GM21576 (cell line): ENCODE results near the gene PODN.

Source experiments
- ATAC-seq: cut with Tn5 transposase; IDR thresholded peaks from one replicate; pipeline ENCODE4 v1.9.1; 2021; ENCODE audit warnings: mild to moderate bottlenecking, moderate library complexity; ENCODE audit not compliant: unreplicated experiment

The PODN gene, protein sequence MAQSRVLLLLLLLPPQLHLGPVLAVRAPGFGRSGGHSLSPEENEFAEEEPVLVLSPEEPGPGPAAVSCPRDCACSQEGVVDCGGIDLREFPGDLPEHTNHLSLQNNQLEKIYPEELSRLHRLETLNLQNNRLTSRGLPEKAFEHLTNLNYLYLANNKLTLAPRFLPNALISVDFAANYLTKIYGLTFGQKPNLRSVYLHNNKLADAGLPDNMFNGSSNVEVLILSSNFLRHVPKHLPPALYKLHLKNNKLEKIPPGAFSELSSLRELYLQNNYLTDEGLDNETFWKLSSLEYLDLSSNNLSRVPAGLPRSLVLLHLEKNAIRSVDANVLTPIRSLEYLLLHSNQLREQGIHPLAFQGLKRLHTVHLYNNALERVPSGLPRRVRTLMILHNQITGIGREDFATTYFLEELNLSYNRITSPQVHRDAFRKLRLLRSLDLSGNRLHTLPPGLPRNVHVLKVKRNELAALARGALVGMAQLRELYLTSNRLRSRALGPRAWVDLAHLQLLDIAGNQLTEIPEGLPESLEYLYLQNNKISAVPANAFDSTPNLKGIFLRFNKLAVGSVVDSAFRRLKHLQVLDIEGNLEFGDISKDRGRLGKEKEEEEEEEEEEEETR

DNA sequence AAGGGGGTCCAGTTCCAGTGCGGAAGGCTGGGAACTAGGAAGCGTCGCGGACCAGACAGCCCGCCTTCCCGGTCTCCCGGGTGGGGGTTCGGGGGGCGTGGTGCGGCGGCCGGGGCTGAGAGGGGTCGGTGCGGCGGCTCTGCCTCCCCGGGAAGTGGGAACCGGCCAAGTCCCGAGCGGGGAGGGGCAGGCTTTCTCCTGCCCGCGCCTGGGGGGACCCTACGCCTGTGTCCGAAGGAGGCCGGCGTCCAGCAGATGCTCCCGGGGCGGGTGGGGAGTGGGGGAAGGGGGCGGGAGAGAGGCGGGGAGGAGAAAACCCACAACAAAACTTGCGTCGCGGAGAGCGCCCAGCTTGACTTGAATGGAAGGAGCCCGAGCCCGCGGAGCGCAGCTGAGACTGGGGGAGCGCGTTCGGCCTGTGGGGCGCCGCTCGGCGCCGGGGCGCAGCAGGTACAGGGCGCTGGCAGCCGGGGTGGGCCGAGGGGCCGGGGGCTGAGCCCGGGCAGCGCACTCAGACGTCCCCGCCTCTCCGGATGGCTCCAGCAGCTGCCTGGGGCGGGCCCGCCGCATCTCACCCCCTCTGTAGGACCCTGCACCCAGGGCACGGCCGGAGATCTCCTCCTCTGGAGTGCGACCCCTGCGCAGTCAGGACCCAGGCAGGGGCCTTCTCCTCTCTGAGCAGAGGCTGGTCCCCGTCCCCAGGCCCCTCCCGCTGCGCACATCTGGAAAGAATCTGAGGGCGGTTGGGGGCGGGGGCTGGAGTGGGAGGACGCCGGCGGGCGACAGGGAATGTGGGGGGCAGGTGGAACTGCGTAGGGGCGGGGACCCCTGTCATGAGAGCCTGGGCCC, at the start of gene PODN:
Gene PODN, plus strand, starts transcription at position 355 of the 849 bp plus-strand sequence. CDS start 7,643 bp downstream, outside the sequence.
- ATAC-seq: no peak

DNA sequence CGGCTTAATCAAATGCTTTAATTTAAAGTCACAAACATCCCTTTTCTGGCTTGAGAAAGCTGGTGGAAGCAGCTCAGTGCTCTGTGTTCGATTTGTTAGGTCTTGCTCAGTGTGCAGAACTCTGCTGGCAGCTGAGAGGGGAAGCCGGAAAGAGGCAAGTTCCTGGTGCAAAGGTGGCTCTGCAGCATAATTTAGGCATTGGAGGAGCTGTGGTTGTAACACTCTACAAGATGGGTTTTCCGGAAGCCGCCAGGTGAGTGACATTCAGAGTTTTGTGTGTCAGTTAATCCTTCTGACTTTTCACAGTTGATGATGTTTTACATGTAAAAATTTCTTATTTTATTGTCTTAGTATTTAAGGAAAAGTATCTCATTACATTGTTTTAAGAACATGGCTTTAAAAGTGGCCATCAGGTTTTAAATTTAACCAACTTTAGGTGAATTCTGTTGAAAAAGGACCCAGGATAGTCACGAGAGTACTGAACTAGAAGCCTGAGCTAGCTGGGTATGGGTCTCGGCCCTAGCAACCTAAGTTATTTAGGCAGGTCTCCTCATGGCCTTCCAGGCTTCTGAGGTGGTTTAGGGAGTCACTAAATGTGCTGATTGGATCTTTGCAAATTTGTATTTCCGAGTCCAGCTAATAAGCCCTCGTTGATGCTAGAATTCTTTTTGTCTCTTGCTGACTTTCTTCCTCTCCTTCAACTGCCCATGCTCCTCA, 47.1 kb upstream of the PODN start:
- ATAC-seq: peak; percentile 83

DNA sequence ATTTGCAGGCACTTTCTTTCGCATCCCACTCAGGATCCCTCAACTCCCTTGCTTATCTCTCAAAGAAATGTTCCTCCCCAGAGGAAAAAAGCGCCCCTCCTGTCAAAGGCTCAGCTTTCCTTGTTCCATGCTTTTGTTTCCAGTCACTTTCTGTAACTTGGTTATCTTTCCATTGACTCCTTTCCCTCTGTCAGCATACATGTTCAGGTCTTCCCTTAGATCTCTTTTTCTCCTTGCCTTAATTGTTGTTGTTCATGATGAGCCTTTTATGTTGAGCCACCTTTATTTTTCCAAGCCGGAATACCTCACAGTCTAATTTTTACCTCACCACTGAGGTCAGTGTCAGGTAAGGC, 46.5 kb upstream of the PODN start:
- ATAC-seq: no peak

DNA sequence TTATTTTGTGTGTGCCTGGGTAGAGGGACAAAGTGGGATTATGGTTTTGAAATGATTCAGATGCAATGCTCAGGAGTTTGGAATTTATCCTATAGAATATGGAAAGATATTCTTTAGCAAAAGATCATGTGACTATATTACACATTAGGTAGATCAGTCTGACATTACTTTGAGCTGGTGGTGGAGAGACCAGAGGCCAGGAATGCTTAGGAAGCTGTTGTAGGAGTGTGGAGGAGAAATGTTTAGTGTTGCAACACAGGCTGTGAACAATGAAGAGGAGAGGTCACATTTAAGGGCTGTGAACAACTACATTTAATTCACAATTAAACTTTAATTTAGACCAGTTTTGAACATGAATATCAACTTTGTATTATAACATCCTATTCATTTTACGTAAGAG, 45.3 kb upstream of the PODN start:
- no peak for ATAC-seq

DNA sequence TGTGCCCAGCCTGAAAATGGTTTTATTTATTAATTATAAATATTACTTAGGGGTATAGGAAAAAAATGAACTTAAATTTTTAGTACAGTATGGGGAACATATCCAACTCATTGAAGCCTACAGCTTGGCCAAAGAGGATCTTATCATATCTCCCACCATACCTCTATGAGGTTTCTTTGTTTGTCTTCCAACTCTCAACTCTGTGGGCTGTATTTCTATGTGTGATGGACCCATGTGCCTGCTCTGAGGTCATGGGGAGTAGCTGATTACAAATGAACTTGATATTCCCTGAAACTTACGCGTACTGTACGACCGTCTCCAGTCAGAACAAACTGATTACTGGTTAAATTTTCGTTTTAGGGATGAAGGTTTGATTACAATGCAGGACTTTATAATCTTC, 41.4 kb upstream of the PODN start:
- ATAC-seq: no peak

DNA sequence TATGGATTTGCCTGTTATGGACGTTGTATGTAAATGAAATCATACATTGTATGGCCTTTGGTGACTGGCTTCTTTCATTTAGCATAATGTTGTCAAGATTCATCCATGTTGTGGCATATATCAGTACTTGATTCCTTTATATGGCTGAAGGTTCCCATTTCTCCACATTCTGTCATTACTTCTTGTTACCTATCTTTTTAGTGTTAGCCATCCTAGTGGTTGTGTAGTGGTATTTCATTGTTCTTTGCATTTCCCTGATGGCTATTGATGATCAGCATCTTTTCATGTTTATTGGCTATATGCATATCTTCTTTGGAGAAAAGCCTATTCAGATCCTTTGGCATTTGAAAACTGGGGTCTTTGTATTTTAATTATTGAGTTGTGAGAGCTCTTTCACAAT, 39.8 kb upstream of the PODN start:
- no peak for ATAC-seq

DNA sequence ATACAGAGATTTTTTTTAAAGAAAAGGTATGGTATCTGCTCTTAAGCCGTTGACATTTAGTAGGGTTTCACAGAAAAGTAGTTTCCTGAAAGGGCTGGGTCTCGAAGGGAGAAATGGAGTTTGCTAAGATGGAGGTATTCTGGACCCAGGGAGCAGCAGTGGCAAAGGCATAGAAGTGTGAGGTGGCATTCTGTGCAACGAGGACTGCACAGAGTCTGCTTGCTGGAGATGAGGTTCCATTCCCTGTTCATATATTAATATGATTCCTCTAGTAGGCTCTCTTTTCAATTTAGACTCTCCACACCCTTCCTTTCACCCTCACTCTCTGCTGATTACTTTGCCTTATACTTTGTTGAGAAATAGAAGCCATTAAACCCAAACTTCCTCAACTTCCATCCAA, 38.5 kb upstream of the PODN start:
- no peak for ATAC-seq

DNA sequence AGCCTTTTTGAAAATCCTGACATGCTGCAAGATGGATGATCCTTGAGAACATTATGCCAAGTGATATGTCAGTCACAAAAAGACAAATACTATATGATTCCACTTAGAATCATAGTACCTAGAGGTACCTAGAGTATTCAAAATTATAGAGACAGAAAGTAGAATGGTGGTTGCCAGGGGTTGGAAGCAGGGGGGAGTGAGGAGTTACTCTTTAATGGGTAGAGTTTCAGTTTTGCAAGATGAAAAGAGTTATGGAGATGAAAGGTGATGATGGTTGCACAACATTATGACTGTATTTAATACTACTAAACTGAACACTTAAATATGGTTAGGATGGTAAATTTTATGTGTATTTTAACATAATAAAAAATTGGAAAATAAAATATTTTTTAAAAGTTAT, 37.9 kb upstream of the PODN start:
- ATAC-seq: no peak

DNA sequence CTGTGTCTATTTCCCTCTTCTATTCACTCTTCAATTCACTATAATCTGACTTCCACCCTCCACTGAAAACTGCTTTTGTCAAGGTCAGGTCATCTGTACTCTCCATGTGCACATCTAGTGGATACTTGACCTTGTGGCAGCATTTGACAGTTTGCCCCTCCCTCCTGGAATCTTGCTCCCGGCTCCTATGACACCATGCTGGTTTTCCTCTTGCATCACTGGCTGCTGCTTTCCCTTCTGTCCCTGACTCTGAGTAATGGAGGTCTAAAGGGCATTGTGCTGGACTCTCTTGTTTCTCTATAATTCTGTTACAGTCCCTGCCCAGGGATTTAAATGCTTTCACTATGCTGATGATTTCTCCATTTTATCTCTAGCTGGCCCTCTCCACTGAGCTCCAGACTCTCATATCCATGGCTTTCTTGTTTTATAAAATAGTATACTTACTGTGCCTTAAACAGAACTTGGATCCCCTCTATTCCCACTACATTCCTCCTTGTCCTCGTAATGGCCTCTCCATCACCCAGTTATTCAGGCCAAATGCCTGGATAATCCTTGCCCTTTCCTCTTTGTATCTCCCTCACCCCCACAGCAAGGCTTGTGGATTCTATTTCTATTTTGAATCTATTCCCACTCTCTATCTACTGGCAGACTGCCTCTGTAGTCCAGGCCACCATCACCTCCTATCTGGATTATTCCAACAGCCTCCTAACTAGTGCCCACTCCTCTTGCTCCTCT, 36.8 kb upstream of the PODN start:
- ATAC-seq: no peak

DNA sequence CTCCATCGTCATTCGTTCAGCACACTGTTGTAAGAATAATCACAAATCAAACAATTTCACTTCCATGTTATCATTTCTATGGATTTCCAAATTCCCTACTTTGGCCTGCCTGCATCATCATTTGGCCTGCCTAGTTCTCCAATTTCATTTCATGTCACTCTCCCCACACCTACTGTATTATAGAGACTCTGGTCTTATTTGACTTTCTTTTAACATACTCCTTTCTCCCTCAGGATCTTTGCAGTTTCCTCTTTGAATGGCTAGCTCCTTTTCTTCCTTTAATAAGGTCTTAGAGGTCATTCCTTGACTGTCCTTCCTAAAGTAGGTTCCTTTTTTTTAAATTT, 36.3 kb upstream of the PODN start:
- ATAC-seq: no peak

DNA sequence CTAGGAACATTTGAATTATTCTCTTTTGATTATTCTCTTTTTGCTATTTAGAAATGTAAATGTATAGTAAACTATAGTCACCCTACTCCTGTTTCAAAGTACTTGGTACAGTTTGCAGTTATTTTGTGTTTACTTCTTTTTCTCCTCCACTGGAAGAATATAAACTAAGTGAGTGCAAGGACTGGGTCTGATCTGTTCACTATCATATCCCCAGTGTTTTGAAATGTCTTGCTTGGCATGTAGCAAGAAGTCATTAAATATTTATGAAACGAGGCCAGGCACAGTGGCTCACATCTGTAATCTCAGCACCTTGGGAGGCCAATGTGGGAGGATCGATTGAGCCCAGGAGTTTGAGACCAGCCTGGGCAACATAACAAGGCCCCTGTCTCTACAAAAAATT, 35.8 kb upstream of the PODN start:
- ATAC-seq: no peak

DNA sequence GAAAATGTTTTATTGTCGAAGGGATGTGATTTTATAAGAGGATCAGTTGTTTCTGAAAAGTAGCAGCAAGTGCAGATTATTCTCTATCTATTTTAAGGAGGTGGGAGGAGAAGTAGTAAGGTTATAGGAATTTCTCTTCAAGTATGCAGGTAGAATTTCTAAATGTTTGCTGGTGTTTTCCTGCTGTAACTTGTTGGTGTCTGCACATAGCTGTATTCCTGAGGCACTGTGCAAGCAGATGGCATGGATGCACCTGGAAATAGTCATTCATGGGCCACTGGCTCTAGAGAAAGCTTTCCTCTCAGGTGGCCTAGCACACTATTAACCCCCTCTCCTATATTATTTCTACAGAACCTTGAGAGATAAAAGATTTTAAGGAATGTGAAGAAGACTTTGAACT, 30.3 kb upstream of the PODN start:
- no peak for ATAC-seq

DNA sequence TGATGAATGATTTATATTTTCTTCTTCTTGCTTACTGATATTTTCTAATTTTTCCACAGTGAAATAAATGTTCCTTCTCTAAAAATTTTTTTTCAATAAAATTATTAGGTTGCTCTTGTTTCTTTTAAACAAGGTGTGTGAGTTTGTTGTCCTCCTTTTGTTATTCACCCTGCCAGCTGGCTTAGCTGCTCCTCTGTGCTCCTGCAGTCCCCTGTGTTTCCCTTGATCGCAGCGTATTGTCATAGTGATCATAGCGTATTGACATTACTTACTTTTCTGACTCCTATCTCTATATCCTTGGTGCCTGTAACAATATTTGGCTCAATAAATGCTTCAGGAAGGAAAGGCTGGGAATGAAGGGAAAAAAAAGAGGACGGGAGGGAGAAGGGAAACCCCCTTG, 24.9 kb upstream of the PODN start:
- no peak for ATAC-seq

DNA sequence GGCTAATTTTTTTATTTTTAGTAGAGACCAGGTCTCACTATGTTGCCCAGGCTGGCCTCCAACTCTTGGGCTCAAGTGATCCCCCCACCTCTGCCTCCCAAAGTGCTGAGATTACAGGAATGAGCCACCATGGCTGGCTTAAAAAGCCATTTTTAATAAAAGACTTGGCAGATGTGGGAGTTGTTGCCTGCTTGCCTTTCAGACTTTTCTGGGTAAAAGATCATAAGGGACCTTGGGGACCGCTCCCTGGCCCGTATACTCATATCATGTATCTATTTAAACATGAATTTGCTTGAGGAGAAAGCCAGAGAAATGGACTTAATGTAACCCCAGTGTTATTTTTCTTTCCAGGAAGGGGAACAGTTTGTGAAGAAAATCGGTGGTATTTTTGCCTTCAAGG, 23.4 kb upstream of the PODN start:
- ATAC-seq: no peak

DNA sequence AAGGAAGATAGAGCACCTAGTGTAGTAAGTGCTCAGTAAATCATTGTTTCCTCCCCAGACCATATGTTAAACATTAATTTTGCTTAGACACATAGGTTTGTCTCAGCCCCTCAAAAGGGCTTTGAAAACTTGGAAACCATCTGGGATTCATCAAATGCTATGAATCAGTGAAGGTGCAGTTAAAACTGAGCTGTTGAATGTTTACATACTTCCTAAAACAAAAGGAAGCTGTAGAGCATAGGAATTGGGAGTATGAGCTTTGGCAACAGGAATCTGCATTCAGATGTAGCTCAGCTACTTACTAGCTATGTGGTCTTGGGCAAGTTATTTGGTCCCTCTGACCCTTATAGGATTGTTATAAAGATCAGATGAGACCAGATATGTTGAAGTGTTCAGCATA, 18.7 kb upstream of the PODN start:
- ATAC-seq: no peak

DNA sequence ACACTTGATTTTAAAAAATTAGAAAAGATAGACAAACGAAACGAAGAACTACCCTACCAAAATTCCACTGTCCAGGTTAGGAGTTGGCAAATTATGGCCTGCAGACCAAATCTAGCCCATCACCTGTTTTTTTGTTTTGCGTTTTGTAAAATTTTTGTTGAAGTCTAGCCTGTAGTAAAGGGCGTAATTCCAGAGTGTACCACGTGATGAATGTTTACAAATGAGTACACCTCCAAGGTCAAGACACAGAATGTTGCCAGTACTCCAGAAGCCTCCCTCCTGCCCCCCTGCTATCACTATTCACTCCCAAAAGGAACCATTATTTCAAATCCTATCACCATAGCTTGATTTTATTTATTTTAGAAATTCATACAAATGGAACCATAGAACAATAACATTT, 17.1 kb upstream of the PODN start:
- no peak for ATAC-seq

DNA sequence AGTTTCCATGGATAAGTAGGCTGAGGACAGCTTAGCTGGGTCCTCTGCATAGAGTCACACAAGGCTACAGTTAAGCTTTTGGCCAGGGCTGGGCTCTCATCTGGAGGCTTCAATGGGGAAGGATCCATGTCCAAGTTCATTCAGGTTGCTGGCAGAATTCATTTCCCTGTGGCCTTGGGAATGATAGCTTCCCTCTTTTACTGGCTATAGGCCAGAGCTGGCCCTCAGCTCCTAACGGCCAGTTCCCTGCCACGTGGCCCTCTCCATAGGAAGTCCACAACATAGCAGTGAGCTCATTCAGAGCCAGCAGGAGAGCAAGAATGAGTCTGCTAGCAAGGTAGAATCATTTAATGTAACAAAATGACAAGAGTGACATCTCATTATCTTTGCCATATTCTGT, 15.1 kb upstream of the PODN start:
- ATAC-seq: no peak

DNA sequence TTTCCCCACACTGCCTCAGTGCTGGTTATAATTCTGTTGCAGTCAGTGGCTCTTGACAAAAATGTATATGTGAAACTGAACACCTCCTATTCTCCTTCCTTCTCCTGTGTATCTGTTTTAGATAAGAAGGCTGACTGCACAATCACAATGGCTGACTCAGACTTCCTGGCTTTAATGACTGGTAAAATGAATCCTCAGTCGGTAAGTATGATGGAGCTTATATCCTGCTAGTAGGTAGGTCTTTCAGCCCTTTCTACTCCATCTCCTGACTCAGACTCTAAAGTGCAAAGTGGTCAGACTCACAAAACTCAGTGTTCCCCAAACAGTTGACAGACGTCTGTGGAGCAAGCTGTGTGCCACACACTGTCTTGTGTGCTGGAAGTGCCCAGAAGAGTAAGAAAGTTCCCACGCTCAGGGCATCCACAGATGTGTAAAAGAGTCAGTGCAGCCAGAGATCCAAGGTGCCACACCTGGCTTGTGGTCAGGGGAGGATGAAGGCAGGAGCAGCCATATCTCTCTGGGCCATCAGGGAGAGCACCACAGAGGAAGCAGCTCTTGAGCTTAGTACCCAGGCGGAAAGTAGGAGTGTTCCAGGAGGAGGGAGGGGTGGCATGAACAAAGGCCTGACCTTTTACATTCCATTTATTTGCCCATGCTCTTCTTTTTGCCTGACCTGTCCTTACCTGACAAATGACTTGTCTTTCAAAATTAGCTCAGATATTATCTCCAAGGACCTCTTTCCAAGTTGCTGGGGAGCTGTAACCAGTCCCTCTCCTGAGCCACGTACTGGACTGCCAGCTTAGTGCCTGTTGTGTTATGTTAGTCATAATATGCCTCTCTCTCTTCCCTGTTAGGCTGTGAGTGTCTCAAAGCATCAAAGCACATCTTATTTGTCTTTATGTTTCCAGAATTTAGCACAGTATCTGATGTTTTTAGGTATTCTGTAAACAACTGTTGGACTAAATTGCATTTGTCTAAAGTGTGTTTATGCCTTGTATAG, 14.0 kb upstream of the PODN start:
- no peak for ATAC-seq

DNA sequence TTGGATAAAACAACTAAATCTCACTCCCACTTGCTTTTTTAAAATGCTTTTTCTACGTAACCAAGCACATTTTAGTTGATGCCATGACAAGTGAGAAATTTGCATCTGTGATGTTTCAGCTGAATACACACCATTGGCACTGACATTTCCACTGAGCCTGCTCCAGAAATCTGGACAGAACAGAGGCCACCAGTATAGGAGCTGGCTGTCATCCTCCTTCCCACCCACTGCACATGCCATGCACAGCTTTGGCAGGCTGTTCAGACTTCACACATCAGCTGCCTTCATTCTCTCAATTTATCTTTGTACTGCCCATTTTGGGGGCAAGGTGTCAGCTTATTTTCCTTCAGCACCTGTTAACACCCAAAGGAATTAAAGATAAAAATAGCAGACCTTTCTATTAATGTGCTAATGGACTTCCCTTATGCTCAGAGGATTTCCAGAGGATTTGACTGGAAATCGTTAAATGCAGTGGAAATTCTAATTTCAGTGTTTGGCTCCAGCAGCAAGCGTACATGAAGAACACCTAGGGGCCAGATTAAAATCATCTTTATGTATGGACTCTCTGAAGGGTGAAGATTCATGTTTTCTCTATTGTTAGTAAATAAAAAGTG, 12.9 kb upstream of the PODN start:
- no peak for ATAC-seq
